Neural cell (in vitro differentiated cells): Measurements from ENCODE around the gene GRIA3. TPM values are rescaled to one million over a fixed set of nuclear protein-coding genes. Genes with fewer than 3 reads are reported as not detected.

Source experiments
- H2AFZ ChIP-seq: fragments of 200-600, 300-800 bp; sonication (generic), shearing (Covaris generic); 2 replicates; pipeline ENCODE4 v1.6.0; 2014; ENCODE audit warnings: low read depth, mild to moderate bottlenecking, antibody characterized with exemption, low read length, moderate library complexity
- H3F3A ChIP-seq: fragments of 200-600 bp; shearing (Covaris generic); 2 replicates; pipeline ENCODE4 v1.6.1; 2016; ENCODE audit warnings: mild to moderate bottlenecking, moderate library complexity, mixed read lengths, antibody characterized with exemption, low read length; ENCODE audit not compliant: insufficient read depth, poor library complexity, severe bottlenecking
- H3K27ac ChIP-seq: fragments of 200-600, 300-800 bp; sonication (generic), shearing (Covaris generic); 2 replicates; pipeline ENCODE4 v1.5.1; 2014; ENCODE audit warnings: mild to moderate bottlenecking, low read length, moderate library complexity
- H3K27me3 ChIP-seq: fragments of 300-800, 200-600 bp; sonication (generic), shearing (Covaris generic); 2 replicates; pipeline ENCODE4 v1.6.0; 2014; ENCODE audit warnings: mild to moderate bottlenecking, low read depth, low read length, moderate library complexity; ENCODE audit not compliant: insufficient read depth
- H3K36me3 ChIP-seq: fragments of 300-800, 200-600 bp; sonication (generic), shearing (Covaris generic); 2 replicates; pipeline ENCODE4 v1.5.1; 2014; ENCODE audit warnings: mild to moderate bottlenecking, antibody characterized with exemption, low read length, moderate library complexity; ENCODE audit not compliant: insufficient read depth
- H3K4me2 ChIP-seq: fragments of 300-800, 200-600 bp; sonication (generic), shearing (Covaris generic); 2 replicates; pipeline ENCODE4 v1.6.0; 2014; ENCODE audit warnings: mild to moderate bottlenecking, low read length
- H3K4me3 ChIP-seq: fragments of 300-800, 200-600 bp; sonication (generic), shearing (Covaris generic); 2 replicates; pipeline ENCODE4 v1.5.1; 2014; ENCODE audit warnings: mild to moderate bottlenecking, low read length, moderate library complexity
- H3K79me2 ChIP-seq: fragments of 200-600 bp; shearing (Covaris generic); replicated peaks from 2 replicates; pipeline ENCODE4 v1.6.0; 2014; ENCODE audit warnings: mild to moderate bottlenecking, low read length, moderate library complexity; ENCODE audit not compliant: insufficient read depth
- H3K9ac ChIP-seq: fragments of 300-800, 200-600 bp; sonication (generic), shearing (Covaris generic); 2 replicates; pipeline ENCODE4 v1.6.1; 2016; ENCODE audit warnings: mild to moderate bottlenecking, low read length, mixed read lengths
- H3K9me2 ChIP-seq: fragments of 200-600 bp; shearing (Covaris generic); 2 replicates; pipeline ENCODE4 v1.6.1; 2016; ENCODE audit warnings: mild to moderate bottlenecking, low read length, mixed read lengths; ENCODE audit not compliant: insufficient read depth
- H3K9me3 ChIP-seq: fragments of 200-600, 300-800 bp; sonication (generic), shearing (Covaris generic); 2 replicates; pipeline ENCODE4 v1.6.1; 2016; ENCODE audit warnings: mild to moderate bottlenecking, mixed run types, low read length, moderate library complexity, mixed read lengths
- H4K20me1 ChIP-seq: fragments of 200-600 bp; shearing (Covaris generic); 2 replicates; pipeline ENCODE4 v1.6.1; 2016; ENCODE audit warnings: mild to moderate bottlenecking, mixed run types; ENCODE audit not compliant: insufficient read depth
- CTCF ChIP-seq: fragments of 450-650 bp; IDR thresholded peaks from 2 replicates; pipeline ENCODE4 v1.5.1; 2014; ENCODE audit warnings: antibody characterized with exemption, mild to moderate bottlenecking, moderate library complexity; ENCODE audit not compliant: poor library complexity, severe bottlenecking
- EP300 ChIP-seq: fragments of 450-650 bp; conservative IDR thresholded peaks from 2 replicates; pipeline ENCODE4 v1.6.1; 2014; ENCODE audit warnings: antibody characterized with exemption, mild to moderate bottlenecking, moderate library complexity; ENCODE audit not compliant: poor library complexity, severe bottlenecking
- EZH2 ChIP-seq: fragments of 200-600, 300-800 bp; shearing (Covaris generic), sonication (generic); IDR thresholded peaks from 2 replicates; pipeline ENCODE4 v1.6.1; 2014; ENCODE audit warnings: antibody characterized with exemption, low read length, borderline replicate concordance, mild to moderate bottlenecking; ENCODE audit not compliant: insufficient read depth, poor library complexity, severe bottlenecking
- MXI1 ChIP-seq: fragments of 450-650 bp; conservative IDR thresholded peaks from 2 replicates; pipeline ENCODE4 v1.6.1; 2014; ENCODE audit warnings: antibody characterized with exemption, mild to moderate bottlenecking; ENCODE audit not compliant: poor library complexity, severe bottlenecking
- POLR2AphosphoS5 ChIP-seq: IDR thresholded peaks from 2 replicates; pipeline ENCODE4 v1.6.1; 2012
- RAD21 ChIP-seq: fragments of 450-650 bp; conservative IDR thresholded peaks from 2 replicates; pipeline ENCODE4 v1.6.1; 2014; ENCODE audit warnings: antibody characterized with exemption, mild to moderate bottlenecking, moderate library complexity
- REST ChIP-seq: IDR thresholded peaks from 2 replicates; pipeline ENCODE4 v1.6.1; 2012; ENCODE audit warnings: borderline replicate concordance
- SMC3 ChIP-seq: fragments of 450-650 bp; conservative IDR thresholded peaks from 2 replicates; pipeline ENCODE4 v1.6.1; 2014; ENCODE audit warnings: antibody characterized with exemption, mild to moderate bottlenecking, moderate library complexity; ENCODE audit not compliant: poor library complexity
- TAF1 ChIP-seq: IDR thresholded peaks from 2 replicates; pipeline ENCODE4 v1.6.1; 2012; ENCODE audit warnings: low read depth
- polyA minus RNA-seq: library from RNA; depleted of rRNA, polyadenylated mRNA; stranded (reverse); fragments of >200 nt; gene quantifications from 2 replicates; pipeline ENCODE4 v1.2.3, GENCODE V29; 2014
- polyA plus RNA-seq: library from polyadenylated mRNA; depleted of rRNA; stranded (reverse); fragments of >200 nt; gene quantifications from 2 replicates; pipeline ENCODE4 v1.2.3, GENCODE V29; 2014

The GRIA3 gene
- 7.5 and 7.8 TPM in 2 replicates for polyA plus RNA-seq
- 14.1 and 16.3 TPM in 2 replicates for polyA minus RNA-seq

- peak within 1 kb of the TSS; percentile 8 for H2AFZ ChIP-seq
- no peaks in the 10 kb centered on the region for H4K20me1 ChIP-seq
- no peak for TF ChIP-seq POLR2AphosphoS5
- TF ChIP-seq EZH2: no peak
- no peak for TF ChIP-seq SMC3
- TF ChIP-seq MXI1: no peak
- H3F3A ChIP-seq: no peaks in the 10 kb centered on the region
- no peaks in the 10 kb centered on the region for H3K27me3 ChIP-seq
- no peaks in the 10 kb centered on the region for H3K9me2 ChIP-seq
- no peaks in the 10 kb centered on the region for H3K9me3 ChIP-seq
- H3K4me3 ChIP-seq: peak within 1 kb of the TSS; percentile 73
- H3K4me2 ChIP-seq: peak within 1 kb of the TSS; percentile 39
- H3K27ac ChIP-seq: peak within 1 kb of the TSS; percentile 37
- no peaks in the 10 kb centered on the region for H3K36me3 ChIP-seq
- peak within 1 kb of the TSS; percentile 54 for H3K9ac ChIP-seq
- H3K79me2 ChIP-seq: no peaks in the 10 kb centered on the region
These were observed at the start of gene GRIA3 for GRCh38 chrX:123184219-123184865. Gene GRIA3, plus strand, starts transcription at chrX:123184278. Its CDS starts 258 bp downstream, at chrX:123184536.

GRCh38 chrX:123138473-123138872, 45.6 kb upstream of the GRIA3 start:
- no peaks in the 10 kb centered on the region for H4K20me1 ChIP-seq
- H3K9me3 ChIP-seq: no peaks in the 10 kb centered on the region
- H3K27me3 ChIP-seq: no peaks in the 10 kb centered on the region
- H3K36me3 ChIP-seq: no peaks in the 10 kb centered on the region
- no peaks in the 10 kb centered on the region for H3K9me2 ChIP-seq
- no peak overlapping the region for H2AFZ ChIP-seq
- no peak overlapping the region for H3K9ac ChIP-seq
- H3K4me2 ChIP-seq: no peak overlapping the region
- no peak overlapping the region for H3K4me3 ChIP-seq
- H3K79me2 ChIP-seq: no peaks in the 10 kb centered on the region
- H3K27ac ChIP-seq: no peak overlapping the region
- H3F3A ChIP-seq: no peaks in the 10 kb centered on the region
- TF ChIP-seq EP300 (no peak), TAF1 (no peak), SMC3 (no peak), EZH2 (no peak), CTCF (no peak), REST (no peak), RAD21 (no peak), MXI1 (no peak), POLR2AphosphoS5 (no peak)
